GM12878 (cell line): ENCODE results near the gene SUGP2.

ENCODE experiments used
- BCL11A ChIP-seq: IDR thresholded peaks from 2 replicates; pipeline ENCODE4 v1.6.1; 2011; ENCODE audit warnings: low read depth, low read length
- BRCA1 ChIP-seq: IDR thresholded peaks from 2 replicates; pipeline ENCODE4 v1.6.1; 2011; ENCODE audit warnings: low read depth, low read length, improper control_type of control experiment
- FOXK2 ChIP-seq: fragments of 450-650 bp; IDR thresholded peaks from 2 replicates; pipeline ENCODE4 v1.6.1; 2017; ENCODE audit warnings: mild to moderate bottlenecking, moderate library complexity
- SREBF2 ChIP-seq: IDR thresholded peaks from 2 replicates; pipeline ENCODE4 v1.6.1; 2012; ENCODE audit warnings: mild to moderate bottlenecking, low read length
- YY1 ChIP-seq: IDR thresholded peaks from 2 replicates; pipeline ENCODE4 v1.6.1; 2011; ENCODE audit warnings: low read depth, mild to moderate bottlenecking, low read length
- TF ChIP-seq, protein P1 (sequence below): IDR thresholded peaks from 2 replicates; pipeline ENCODE4 v1.6.1; 2012; ENCODE audit warnings: mild to moderate bottlenecking, low read depth, low read length
- TF ChIP-seq, protein P2 (sequence below), 3 experiments: IDR thresholded peaks in 2 of 3; conservative IDR thresholded peaks in 1 of 3; 2 replicates each; pipeline ENCODE4 v1.5.1; 2011; ENCODE audit warnings: low read depth in 3 of 3, low read length in 3 of 3, mild to moderate bottlenecking in 3 of 3, control low read depth in 2 of 3, moderate library complexity in 2 of 3, inconsistent platforms in 1 of 3, mixed read lengths in 1 of 3; ENCODE audit not compliant: control insufficient read depth in 2 of 3, insufficient read depth in 1 of 3; ENCODE audit errors: extremely low read depth in 1 of 3
- TF ChIP-seq, protein P3 (sequence below): fragments of 450-650 bp; formaldehyde crosslinking; IDR thresholded peaks from 2 replicates; pipeline ENCODE4 v1.4.0; 2022; ENCODE audit warnings: mild to moderate bottlenecking, moderate library complexity

DNA sequence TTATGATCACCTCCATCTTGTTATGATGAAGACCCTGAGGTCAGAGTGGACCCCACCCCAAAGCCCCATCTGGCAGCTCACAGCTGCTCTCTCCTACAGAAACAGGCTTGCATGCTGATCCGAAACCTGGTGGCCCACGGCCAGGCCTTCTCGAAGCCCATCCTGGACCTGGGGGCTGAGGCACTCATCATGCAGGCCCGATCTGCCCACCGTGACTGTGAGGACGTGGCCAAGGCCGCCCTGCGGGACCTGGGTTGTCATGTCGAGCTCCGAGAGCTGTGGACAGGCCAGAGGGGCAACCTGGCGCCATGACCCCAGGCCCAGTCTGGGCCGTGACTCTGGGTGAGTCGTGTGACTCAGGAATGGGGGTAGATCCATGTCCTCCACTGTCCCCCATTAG lies 24.0 kb upstream of the SUGP2 start:
- TF ChIP-seq, protein P1, sequence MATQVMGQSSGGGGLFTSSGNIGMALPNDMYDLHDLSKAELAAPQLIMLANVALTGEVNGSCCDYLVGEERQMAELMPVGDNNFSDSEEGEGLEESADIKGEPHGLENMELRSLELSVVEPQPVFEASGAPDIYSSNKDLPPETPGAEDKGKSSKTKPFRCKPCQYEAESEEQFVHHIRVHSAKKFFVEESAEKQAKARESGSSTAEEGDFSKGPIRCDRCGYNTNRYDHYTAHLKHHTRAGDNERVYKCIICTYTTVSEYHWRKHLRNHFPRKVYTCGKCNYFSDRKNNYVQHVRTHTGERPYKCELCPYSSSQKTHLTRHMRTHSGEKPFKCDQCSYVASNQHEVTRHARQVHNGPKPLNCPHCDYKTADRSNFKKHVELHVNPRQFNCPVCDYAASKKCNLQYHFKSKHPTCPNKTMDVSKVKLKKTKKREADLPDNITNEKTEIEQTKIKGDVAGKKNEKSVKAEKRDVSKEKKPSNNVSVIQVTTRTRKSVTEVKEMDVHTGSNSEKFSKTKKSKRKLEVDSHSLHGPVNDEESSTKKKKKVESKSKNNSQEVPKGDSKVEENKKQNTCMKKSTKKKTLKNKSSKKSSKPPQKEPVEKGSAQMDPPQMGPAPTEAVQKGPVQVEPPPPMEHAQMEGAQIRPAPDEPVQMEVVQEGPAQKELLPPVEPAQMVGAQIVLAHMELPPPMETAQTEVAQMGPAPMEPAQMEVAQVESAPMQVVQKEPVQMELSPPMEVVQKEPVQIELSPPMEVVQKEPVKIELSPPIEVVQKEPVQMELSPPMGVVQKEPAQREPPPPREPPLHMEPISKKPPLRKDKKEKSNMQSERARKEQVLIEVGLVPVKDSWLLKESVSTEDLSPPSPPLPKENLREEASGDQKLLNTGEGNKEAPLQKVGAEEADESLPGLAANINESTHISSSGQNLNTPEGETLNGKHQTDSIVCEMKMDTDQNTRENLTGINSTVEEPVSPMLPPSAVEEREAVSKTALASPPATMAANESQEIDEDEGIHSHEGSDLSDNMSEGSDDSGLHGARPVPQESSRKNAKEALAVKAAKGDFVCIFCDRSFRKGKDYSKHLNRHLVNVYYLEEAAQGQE = no peak
- no peak for TF ChIP-seq YY1
- no peak for TF ChIP-seq BRCA1
- TF ChIP-seq BCL11A = no peak
- no peak for TF ChIP-seq FOXK2
- TF ChIP-seq SREBF2 = no peak
- TF ChIP-seq, protein P2, sequence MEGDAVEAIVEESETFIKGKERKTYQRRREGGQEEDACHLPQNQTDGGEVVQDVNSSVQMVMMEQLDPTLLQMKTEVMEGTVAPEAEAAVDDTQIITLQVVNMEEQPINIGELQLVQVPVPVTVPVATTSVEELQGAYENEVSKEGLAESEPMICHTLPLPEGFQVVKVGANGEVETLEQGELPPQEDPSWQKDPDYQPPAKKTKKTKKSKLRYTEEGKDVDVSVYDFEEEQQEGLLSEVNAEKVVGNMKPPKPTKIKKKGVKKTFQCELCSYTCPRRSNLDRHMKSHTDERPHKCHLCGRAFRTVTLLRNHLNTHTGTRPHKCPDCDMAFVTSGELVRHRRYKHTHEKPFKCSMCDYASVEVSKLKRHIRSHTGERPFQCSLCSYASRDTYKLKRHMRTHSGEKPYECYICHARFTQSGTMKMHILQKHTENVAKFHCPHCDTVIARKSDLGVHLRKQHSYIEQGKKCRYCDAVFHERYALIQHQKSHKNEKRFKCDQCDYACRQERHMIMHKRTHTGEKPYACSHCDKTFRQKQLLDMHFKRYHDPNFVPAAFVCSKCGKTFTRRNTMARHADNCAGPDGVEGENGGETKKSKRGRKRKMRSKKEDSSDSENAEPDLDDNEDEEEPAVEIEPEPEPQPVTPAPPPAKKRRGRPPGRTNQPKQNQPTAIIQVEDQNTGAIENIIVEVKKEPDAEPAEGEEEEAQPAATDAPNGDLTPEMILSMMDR (IDR thresholded peaks at IDR 0.05 in 2 of 3, conservative IDR thresholded peaks at IDR 0.05 in 1 of 3; ENCODE audit: control insufficient read depth in 2 of 3, extremely low read depth in 1 of 3, insufficient read depth in 1 of 3, low read depth in 3 of 3, low read length in 3 of 3) = no peak
- TF ChIP-seq, protein P3, sequence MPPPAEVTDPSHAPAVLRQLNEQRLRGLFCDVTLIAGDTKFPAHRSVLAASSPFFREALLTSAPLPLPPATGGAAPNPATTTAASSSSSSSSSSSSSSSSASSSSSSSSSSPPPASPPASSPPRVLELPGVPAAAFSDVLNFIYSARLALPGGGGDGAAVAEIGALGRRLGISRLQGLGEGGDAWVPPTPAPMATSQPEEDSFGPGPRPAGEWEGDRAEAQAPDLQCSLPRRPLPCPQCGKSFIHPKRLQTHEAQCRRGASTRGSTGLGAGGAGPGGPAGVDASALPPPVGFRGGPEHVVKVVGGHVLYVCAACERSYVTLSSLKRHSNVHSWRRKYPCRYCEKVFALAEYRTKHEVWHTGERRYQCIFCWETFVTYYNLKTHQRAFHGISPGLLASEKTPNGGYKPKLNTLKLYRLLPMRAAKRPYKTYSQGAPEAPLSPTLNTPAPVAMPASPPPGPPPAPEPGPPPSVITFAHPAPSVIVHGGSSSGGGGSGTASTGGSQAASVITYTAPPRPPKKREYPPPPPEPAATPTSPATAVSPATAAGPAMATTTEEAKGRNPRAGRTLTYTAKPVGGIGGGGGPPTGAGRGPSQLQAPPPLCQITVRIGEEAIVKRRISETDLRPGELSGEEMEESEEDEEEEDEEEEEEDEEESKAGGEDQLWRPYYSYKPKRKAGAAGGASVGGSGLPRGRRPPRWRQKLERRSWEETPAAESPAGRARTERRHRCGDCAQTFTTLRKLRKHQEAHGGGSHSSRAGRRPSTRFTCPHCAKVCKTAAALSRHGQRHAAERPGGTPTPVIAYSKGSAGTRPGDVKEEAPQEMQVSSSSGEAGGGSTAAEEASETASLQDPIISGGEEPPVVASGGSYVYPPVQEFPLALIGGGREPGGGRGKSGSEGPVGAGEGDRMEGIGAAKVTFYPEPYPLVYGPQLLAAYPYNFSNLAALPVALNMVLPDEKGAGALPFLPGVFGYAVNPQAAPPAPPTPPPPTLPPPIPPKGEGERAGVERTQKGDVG (CRISPR knock-in tag) = no peak
